HCT116 (cell line): ENCODE data around the gene KCNIP3. TPM values are rescaled to one million over a fixed set of nuclear protein-coding genes. Genes with fewer than 3 reads are reported as not detected.

Experiments used
- ATAC-seq: fragments of 200-7000 bp; cut with Tn5 transposase; 2 replicates; pipeline ENCODE4 v1.9.1; 2020; ENCODE audit warnings: mild to moderate bottlenecking, moderate library complexity
- BruUV-seq: library from RNA; stranded (reverse); fragments of 400-500 nt; replicated peaks from 2 replicates; lab custom pipeline; 2021; lab: Mats Ljungman, UMichigan
- CTCF ChIA-PET: fragments of 300-600 bp; sonication (Branson Sonifier 250); formaldehyde crosslinking; loops from one replicate; lab custom pipeline; 2021; ENCODE audit warnings: antibody characterized with exemption; lab: Charles Lee
- POLR2A ChIA-PET: fragments of 300-600, 350-600 bp; sonication (Branson Sonifier 250); formaldehyde crosslinking; loops from one replicate; lab custom pipeline; 2021; ENCODE audit warnings: antibody characterized with exemption; lab: Charles Lee
- RAD21 ChIA-PET, 2 experiments: fragments of 300-600 bp; sonication (Branson Sonifier 250); formaldehyde crosslinking; loops; one replicate each; lab custom pipeline; 2023; ENCODE audit warnings: low total read pairs in 2 of 2; ENCODE audit not compliant: uncharacterized antibody in 2 of 2, unreplicated experiment in 2 of 2, low non-redundant PET in 1 of 2; lab: Charles Lee
- DNase-seq: peaks from one replicate; pipeline ENCODE4 v3.0.0-alpha.2; 2010; ENCODE audit warnings: low read depth, low spot score
- H2AFZ ChIP-seq: fragments of 200-600 bp; shearing (Covaris generic), sonication (generic); 2 replicates; pipeline ENCODE4 v1.6.1; 2017; ENCODE audit warnings: low read depth, mixed run types, mixed read lengths, antibody characterized with exemption, low read length; ENCODE audit not compliant: poor library complexity, severe bottlenecking
- H3K27ac ChIP-seq: 2 replicates; pipeline ENCODE4 v1.5.1; 2012; ENCODE audit warnings: low read depth, low read length
- H3K27me3 ChIP-seq: fragments of 200-600 bp; sonication (generic); 2 replicates; pipeline ENCODE4 v1.6.1; 2016; ENCODE audit warnings: mixed run types, low read length, mixed read lengths; ENCODE audit not compliant: insufficient read depth
- H3K36me3 ChIP-seq, 2 experiments: fragments of 200-500 bp in 1 of 2; fragments of 200-600 bp in 1 of 2; sonication (Bioruptor generic) in 1 of 2; sonication (generic) in 1 of 2; 2 replicates each; pipeline versions ENCODE4 v1.5.1 to v1.6.1; 2014 to 2016; ENCODE audit warnings: low read length in 2 of 2, inconsistent platforms in 1 of 2, mixed read lengths in 1 of 2, mixed run types in 1 of 2; ENCODE audit not compliant: insufficient read depth in 2 of 2, control insufficient read depth in 1 of 2
- H3K4me1 ChIP-seq, 2 experiments: fragments of 200-600 bp in 1 of 2; sonication (generic) in 1 of 2; 2 replicates each; pipeline versions ENCODE4 v1.5.1 to v1.6.1; 2012 to 2017; ENCODE audit warnings: low read length in 2 of 2, inconsistent platforms in 1 of 2, mild to moderate bottlenecking in 1 of 2, mixed read lengths in 1 of 2, mixed run types in 1 of 2, moderate library complexity in 1 of 2; ENCODE audit not compliant: insufficient read depth in 2 of 2, control insufficient read depth in 1 of 2
- H3K4me2 ChIP-seq: fragments of 200-600 bp; sonication (generic); 2 replicates; pipeline ENCODE4 v1.6.1; 2017; ENCODE audit warnings: mixed run types, low read length, mixed read lengths
- H3K4me3 ChIP-seq, 2 experiments: fragments of 200-600 bp in 1 of 2; sonication (generic) in 1 of 2; replicated peaks in 1 of 2; 2 replicates each; pipeline ENCODE4 v1.5.1; 2011 to 2016; ENCODE audit warnings: low read length in 2 of 2, control low read depth in 1 of 2, low read depth in 1 of 2, mild to moderate bottlenecking in 1 of 2, mixed read lengths in 1 of 2, mixed run types in 1 of 2
- H3K79me2 ChIP-seq: fragments of 200-600 bp; sonication (generic); 2 replicates; pipeline ENCODE4 v1.6.1; 2017; ENCODE audit warnings: mild to moderate bottlenecking, mixed run types, low read length, moderate library complexity, mixed read lengths; ENCODE audit not compliant: insufficient read depth
- H3K9ac ChIP-seq: fragments of 200-600 bp; sonication (generic); 2 replicates; pipeline ENCODE4 v1.6.1; 2016; ENCODE audit warnings: low read length, mixed read lengths
- H3K9me2 ChIP-seq: fragments of 200-600 bp; sonication (generic), shearing (Covaris generic); 2 replicates; pipeline ENCODE4 v1.6.1; 2017; ENCODE audit warnings: mixed run types, mild to moderate bottlenecking, moderate library complexity; ENCODE audit not compliant: insufficient read depth
- H3K9me3 ChIP-seq, 2 experiments: fragments of 200-500 bp in 1 of 2; fragments of 200-600 bp in 1 of 2; sonication (Bioruptor generic) in 1 of 2; sonication (generic) in 1 of 2; 2 replicates each; pipeline ENCODE4 v1.6.1; 2014 to 2017; ENCODE audit warnings: low read length in 2 of 2, mixed read lengths in 2 of 2, inconsistent platforms in 1 of 2, low read depth in 1 of 2, mild to moderate bottlenecking in 1 of 2, mixed run types in 1 of 2, moderate library complexity in 1 of 2; ENCODE audit not compliant: control insufficient read depth in 1 of 2, insufficient read depth in 1 of 2
- H4K20me1 ChIP-seq: fragments of 200-600 bp; sonication (generic), shearing (Covaris generic); 2 replicates; pipeline ENCODE4 v1.6.1; 2017; ENCODE audit warnings: mixed run types, mild to moderate bottlenecking, moderate library complexity; ENCODE audit not compliant: insufficient read depth
- EGR1 ChIP-seq: IDR thresholded peaks from 2 replicates; pipeline ENCODE4 v1.6.1; 2012; ENCODE audit warnings: low read depth
- ELF1 ChIP-seq: IDR thresholded peaks from 2 replicates; pipeline ENCODE4 v1.6.1; 2012; ENCODE audit warnings: low read depth, borderline replicate concordance
- POLR2AphosphoS5 ChIP-seq: IDR thresholded peaks from 2 replicates; pipeline ENCODE4 v1.6.1; 2011; ENCODE audit warnings: mild to moderate bottlenecking, low read depth, low read length, moderate library complexity
- SIN3A ChIP-seq: IDR thresholded peaks from 2 replicates; pipeline ENCODE4 v1.6.1; 2012; ENCODE audit warnings: low read depth
- SP1 ChIP-seq: IDR thresholded peaks from 2 replicates; pipeline ENCODE4 v1.6.1; 2012; ENCODE audit warnings: low read depth
- SRF ChIP-seq: IDR thresholded peaks from 2 replicates; pipeline ENCODE4 v1.6.1; 2012; ENCODE audit warnings: low read depth
- ZFX ChIP-seq: fragments of 450-650 bp; IDR thresholded peaks from 2 replicates; pipeline ENCODE4 v1.6.1; 2017
- ZNF274 ChIP-seq: fragments of 200-500 bp; sonication (Bioruptor generic); IDR thresholded peaks from 2 replicates; pipeline ENCODE4 v1.6.1; 2014; ENCODE audit warnings: mild to moderate bottlenecking, low read depth, low read length, inconsistent platforms
- intact Hi-C: fragments of 100-400 bp; cut with micrococcal nuclease; formaldehyde crosslinking; loops from 2 replicates; pipeline ENCODE4 v1.10.0; 2022
- total RNA-seq: library from RNA; stranded (reverse); gene quantifications from one replicate; pipeline ENCODE4 v1.2.1, GENCODE V29; 2021; ENCODE audit not compliant: unreplicated experiment
- TF ChIP-seq, protein P1 (sequence below): IDR thresholded peaks from 2 replicates; pipeline ENCODE4 v1.6.1; 2012
- TF ChIP-seq, protein P2 (sequence below), 3 experiments: fragments of 200-600 bp in 1 of 3; sonication (generic) in 1 of 3; IDR thresholded peaks in 2 of 3; conservative IDR thresholded peaks in 1 of 3; 2 replicates each; pipeline ENCODE4 v1.5.1; 2012 to 2017; ENCODE audit warnings: low read depth in 2 of 3, low read length in 2 of 3, antibody characterized with exemption in 1 of 3, borderline replicate concordance in 1 of 3, control low read depth in 1 of 3, mild to moderate bottlenecking in 1 of 3, mixed read lengths in 1 of 3, mixed run types in 1 of 3, moderate library complexity in 1 of 3; ENCODE audit not compliant: insufficient read depth in 1 of 3

Gene KCNIP3
- total RNA-seq, 1 experiment from 2014 or later: 3.1 TPM

DNA sequence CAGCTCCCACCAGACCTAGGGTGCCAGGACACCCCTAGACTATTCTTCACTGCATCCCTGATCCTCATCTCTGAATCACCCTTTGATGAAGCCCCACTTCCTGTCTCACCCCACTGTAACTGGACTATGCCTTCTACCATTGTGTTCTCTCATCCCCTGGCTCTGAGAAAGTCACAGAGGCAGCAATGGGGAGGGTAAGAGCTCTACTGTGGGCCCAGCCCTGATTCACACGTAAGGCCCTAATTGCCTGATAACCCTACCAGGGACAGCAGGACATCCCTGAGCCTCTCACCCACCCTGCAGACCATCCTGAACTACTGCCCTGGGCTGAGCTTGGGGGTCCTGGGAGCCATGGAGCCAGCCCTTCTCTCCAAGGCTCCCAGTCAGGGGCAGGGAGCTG lies 24.4 kb upstream of the KCNIP3 start:
- ATAC-seq (no peak), DNase-seq (no peak)
- H3K79me2 ChIP-seq: no peaks in the 10 kb centered on the region
- H3K9ac ChIP-seq: no peak overlapping the region
- TF ChIP-seq ELF1: no peak
- no peak for TF ChIP-seq SRF
- TF ChIP-seq, protein P1, sequence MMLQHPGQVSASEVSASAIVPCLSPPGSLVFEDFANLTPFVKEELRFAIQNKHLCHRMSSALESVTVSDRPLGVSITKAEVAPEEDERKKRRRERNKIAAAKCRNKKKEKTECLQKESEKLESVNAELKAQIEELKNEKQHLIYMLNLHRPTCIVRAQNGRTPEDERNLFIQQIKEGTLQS: no peak
- TF ChIP-seq POLR2AphosphoS5: no peak
- TF ChIP-seq EGR1: no peak
- TF ChIP-seq ZNF274: no peak
- no peak for TF ChIP-seq ZFX
- TF ChIP-seq, protein P2, sequence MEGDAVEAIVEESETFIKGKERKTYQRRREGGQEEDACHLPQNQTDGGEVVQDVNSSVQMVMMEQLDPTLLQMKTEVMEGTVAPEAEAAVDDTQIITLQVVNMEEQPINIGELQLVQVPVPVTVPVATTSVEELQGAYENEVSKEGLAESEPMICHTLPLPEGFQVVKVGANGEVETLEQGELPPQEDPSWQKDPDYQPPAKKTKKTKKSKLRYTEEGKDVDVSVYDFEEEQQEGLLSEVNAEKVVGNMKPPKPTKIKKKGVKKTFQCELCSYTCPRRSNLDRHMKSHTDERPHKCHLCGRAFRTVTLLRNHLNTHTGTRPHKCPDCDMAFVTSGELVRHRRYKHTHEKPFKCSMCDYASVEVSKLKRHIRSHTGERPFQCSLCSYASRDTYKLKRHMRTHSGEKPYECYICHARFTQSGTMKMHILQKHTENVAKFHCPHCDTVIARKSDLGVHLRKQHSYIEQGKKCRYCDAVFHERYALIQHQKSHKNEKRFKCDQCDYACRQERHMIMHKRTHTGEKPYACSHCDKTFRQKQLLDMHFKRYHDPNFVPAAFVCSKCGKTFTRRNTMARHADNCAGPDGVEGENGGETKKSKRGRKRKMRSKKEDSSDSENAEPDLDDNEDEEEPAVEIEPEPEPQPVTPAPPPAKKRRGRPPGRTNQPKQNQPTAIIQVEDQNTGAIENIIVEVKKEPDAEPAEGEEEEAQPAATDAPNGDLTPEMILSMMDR (IDR thresholded peaks at IDR 0.05 in 2 of 3, conservative IDR thresholded peaks at IDR 0.05 in 1 of 3; ENCODE audit: borderline replicate concordance in 1 of 3, insufficient read depth in 1 of 3, low read depth in 2 of 3, low read length in 2 of 3): no peak
- no peak for TF ChIP-seq SP1
- TF ChIP-seq SIN3A: no peak
- no peak overlapping the region for H2AFZ ChIP-seq
- H3K4me2 ChIP-seq: no peak overlapping the region
- H3K9me3 ChIP-seq: no peaks in the 10 kb centered on the region
- RAD21 ChIA-PET: no interaction called here
- H3K4me1 ChIP-seq: peaks cover 27 to 50% of the 10 kb centered on the region in 2 experiments
- no peak overlapping the region for H3K4me3 ChIP-seq
- no peaks in the 10 kb centered on the region for H4K20me1 ChIP-seq
- CTCF ChIA-PET: interaction anchor here (0.8 kb wide), 1 partner anchor 41 kb away, joined by 4 read pairs; no protein-coding TSS in a partner anchor
- H3K27ac ChIP-seq: no peak overlapping the region
- H3K27me3 ChIP-seq: no peaks in the 10 kb centered on the region
- no TSS peak for BruUV-seq
- POLR2A ChIA-PET: no interaction called here
- H3K36me3 ChIP-seq: no peaks in the 10 kb centered on the region
- intact Hi-C loops: no loop called here
- no peaks in the 10 kb centered on the region for H3K9me2 ChIP-seq
